ENCODE results near the gene IL16. TPM values are rescaled to one million over a fixed set of nuclear protein-coding genes. Genes with fewer than 3 reads are reported as not detected.

The IL16 gene
- total and polyA plus RNA-seq, 7 experiments from 2014 or later, result 125 to 547 (median 319) TPM

DNA sequence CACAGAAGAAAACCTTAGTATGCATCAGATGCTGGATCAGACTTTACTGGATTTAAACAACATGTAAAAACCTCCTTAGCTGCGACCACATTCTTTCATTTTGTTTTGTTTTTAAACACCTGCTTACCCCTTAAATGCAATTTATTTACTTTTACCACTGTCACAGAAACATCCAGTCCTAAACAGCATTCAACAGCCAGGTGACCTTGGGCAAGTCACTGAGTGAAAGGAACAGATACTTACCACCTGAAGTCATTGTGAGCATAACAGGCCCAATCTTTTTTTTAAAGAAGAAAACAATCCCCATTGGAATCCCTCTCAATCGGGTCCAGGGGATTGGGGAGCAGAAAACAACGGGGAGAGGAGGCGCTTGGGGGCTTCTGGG lies 126.9 kb downstream of the IL16 start:
- H3K4me3 Mint-ChIP-seq, result peak overlapping the region; percentile 90 to 98 (median 94)
- H3K4me1 Mint-ChIP-seq, result peaks cover 31 to 72% (median 66%) of the 10 kb centered on the region in 7 donors
- intact Hi-C loops (cut with micrococcal nuclease), result loop anchor here (5.0 kb wide), 5 partner anchors 46 to 1171 kb away; partner anchors contain the start of genes FAH (in 1 of the 2) and MEX3B (in 1 of the 2)
- no peaks in the 10 kb centered on the region for H3K27me3 ChIP-seq (ENCODE audit: control insufficient read depth in 2 of 2, insufficient read depth in 2 of 2, low read length in 2 of 2)
- ChIA-PET POLR2A (interaction anchor here (0.6 to 16.9 kb wide), 6 partner anchors 10 to 80 kb away, joined by 3 to 480 read pairs (median 8); no protein-coding TSS in a partner anchor), CTCF (interaction anchor here (0.8 to 2.2 kb wide), 4 partner anchors 10 to 60 kb away, joined by 3 to 8 read pairs (median 6); no protein-coding TSS in a partner anchor)
- H3K4me1 ChIP-seq (ENCODE audit: control insufficient read depth in 2 of 2, insufficient read depth in 2 of 2, low read length in 2 of 2), result peaks cover 5 to 20% of the 10 kb centered on the region in 2 donors
- no peak for ATAC-seq
- H3K27ac ChIP-seq (ENCODE audit: low read depth, low read length), result peak overlapping the region; percentile 78
- H3K27ac Mint-ChIP-seq, result peak overlapping the region; percentile 87 to 97 (median 92)
- peak overlapping the region; percentile 86 for H3K4me3 ChIP-seq (ENCODE audit: low read length)
- no peaks in the 10 kb centered on the region for H3K9me3 Mint-ChIP-seq
- peaks cover 0 to 5% (median 3%) of the 10 kb centered on the region in 5 donors for H3K36me3 Mint-ChIP-seq
- no peaks in the 10 kb centered on the region for H3K27me3 Mint-ChIP-seq
- H3K36me3 ChIP-seq (ENCODE audit: control insufficient read depth in 2 of 3, insufficient read depth in 3 of 3, low read length in 3 of 3), result peaks cover 0 to 19% (median 0%) of the 10 kb centered on the region in 3 experiments
- no peaks in the 10 kb centered on the region for H3K9me3 ChIP-seq (ENCODE audit: control insufficient read depth in 2 of 3, low read length in 3 of 3)
- peak in 1 of 9 donors; percentile 19 for DNase-seq

DNA sequence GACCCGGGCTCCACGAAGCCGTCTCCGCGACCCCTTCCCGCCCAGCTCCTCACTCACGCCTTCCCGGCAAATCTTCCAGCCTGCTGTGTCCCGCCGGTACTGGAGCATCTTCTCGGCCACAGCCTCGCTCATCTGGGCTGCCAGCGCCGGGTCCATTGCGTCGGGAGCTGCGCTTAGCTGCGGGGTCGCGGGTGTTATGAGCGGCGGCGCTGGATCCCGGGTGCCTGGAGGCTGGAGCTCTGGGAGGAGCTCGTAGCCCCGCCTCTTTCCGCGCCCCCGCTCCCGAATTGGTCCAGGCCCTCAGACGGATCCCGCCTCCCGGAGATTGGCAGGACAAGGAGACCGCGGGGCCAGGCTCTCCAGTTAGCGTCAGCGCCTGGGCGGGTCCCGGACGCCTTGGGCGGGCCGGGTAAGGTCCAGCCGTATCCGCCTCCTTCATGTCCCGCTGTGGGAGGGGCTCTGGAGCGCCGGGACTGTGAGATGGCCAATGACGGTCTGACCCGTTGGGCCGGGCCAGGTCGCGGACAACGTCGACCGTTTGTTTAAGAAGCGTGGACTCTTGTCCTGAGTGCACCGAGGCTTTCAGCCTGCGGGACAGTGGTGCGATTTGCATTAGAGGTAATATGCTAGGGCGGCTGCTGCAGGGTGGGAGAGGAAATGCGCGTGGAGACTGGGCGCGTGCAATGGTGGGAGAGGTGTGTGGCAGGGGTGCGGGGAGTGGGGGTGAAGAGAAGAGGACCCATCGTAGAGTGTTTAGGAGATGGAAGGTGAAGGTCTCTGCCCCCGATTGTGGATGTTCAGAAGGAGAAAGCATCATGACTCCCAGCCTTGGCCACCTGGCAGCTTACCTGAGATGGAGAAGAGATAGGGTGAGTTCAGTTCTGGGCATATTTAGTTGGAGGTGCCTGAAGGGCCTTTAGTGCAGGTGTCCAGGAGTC lies 127.5 kb downstream of the IL16 start, which contains the start of gene STARD5:
TSS of gene STARD5 (minus strand) at position 198 of the 938 bp plus-strand sequence. CDS start at position 156, 42 bp downstream.
- Mint-ChIP-seq H3K27ac (peak within 1 kb of the TSS; percentile 87 to 97 (median 92)), H3K36me3 (peaks cover 0 to 3% (median 0%) of the 10 kb centered on the region in 5 donors), H3K4me1 (peaks cover 31 to 65% (median 60%) of the 10 kb centered on the region in 7 donors), H3K4me3 (peak within 1 kb of the TSS; percentile 90 to 98 (median 94)), H3K27me3 (no peaks in the 10 kb centered on the region), H3K9me3 (no peaks in the 10 kb centered on the region)
- peaks cover 5 to 20% of the 10 kb centered on the region in 2 donors for H3K4me1 ChIP-seq (ENCODE audit: control insufficient read depth in 2 of 2, insufficient read depth in 2 of 2, low read length in 2 of 2)
- no peaks in the 10 kb centered on the region for H3K9me3 ChIP-seq (ENCODE audit: control insufficient read depth in 2 of 3, low read length in 3 of 3)
- H3K27ac ChIP-seq (ENCODE audit: low read depth, low read length), result peak within 1 kb of the TSS; percentile 78
- POLR2A ChIA-PET, result interaction anchor here (0.6 to 16.9 kb wide), 6 partner anchors 10 to 79 kb away, joined by 3 to 480 read pairs (median 8); no protein-coding TSS in a partner anchor
- peak within 1 kb of the TSS; percentile 86 for H3K4me3 ChIP-seq (ENCODE audit: low read length)
- H3K27me3 ChIP-seq (ENCODE audit: control insufficient read depth in 2 of 2, insufficient read depth in 2 of 2, low read length in 2 of 2), result no peaks in the 10 kb centered on the region
- peaks cover 0 to 12% (median 0%) of the 10 kb centered on the region in 3 experiments for H3K36me3 ChIP-seq (ENCODE audit: control insufficient read depth in 2 of 3, insufficient read depth in 3 of 3, low read length in 3 of 3)
- DNase-seq, result peak; percentile 82 to 97 (median 92)
- ATAC-seq, result peak; percentile 99
- CTCF ChIA-PET, result interaction anchor here (0.8 to 2.2 kb wide), 4 partner anchors 9 to 61 kb away, joined by 3 to 8 read pairs (median 6); no protein-coding TSS in a partner anchor
- intact Hi-C loops (cut with micrococcal nuclease), result loop anchor here (1.0 to 5.0 kb wide), 9 partner anchors 15 to 1172 kb away; partner anchors contain the start of genes FAH (in 1 of the 2) and MEX3B (in 1 of the 2)

DNA sequence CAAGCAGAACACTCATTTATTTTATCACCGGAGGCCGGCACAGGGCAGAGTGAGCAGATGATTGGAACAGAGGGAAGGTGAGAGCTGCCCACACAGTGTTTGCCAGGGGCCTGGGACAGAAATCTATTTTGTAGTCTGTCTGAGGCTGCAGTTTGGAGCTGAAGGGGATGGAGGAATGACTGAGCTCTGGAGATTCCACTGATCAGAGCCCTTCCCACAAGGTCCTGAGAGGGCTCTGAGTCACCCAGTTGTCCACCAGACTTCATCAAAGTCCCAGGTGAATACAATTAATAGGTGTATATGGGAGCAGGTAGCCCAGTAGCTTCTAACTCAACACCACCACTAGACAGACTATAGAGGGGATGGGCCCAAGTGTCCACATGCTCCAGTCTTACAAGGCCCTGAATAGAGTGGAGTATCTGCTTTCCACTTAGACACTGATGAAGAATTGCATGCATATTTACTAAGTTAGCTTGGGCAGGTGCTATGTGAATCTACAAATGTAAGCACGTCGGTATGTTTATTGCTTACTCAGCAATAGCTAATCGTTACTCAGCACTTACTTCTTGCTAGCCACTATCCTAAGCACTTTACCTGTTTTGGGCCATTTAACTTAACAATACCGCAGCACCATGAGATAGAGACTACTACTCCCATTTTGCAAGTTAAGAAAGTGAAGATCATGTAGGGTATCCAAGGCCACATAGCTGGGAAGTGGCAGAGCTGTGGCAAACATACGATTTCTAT lies 130.0 kb downstream of the IL16 start:
- H3K4me3 Mint-ChIP-seq, result peak overlapping the region in 1 of 10 donors; percentile 7
- no peak for ATAC-seq
- H3K36me3 Mint-ChIP-seq, result no peaks in the 10 kb centered on the region
- H3K4me1 Mint-ChIP-seq, result peaks cover 35 to 70% (median 62%) of the 10 kb centered on the region in 7 donors
- Histone ChIP-seq H3K9me3 (ENCODE audit: control insufficient read depth in 2 of 3, low read length in 3 of 3) (no peaks in the 10 kb centered on the region), H3K36me3 (ENCODE audit: control insufficient read depth in 2 of 3, insufficient read depth in 3 of 3, low read length in 3 of 3) (no peaks in the 10 kb centered on the region), H3K4me1 (ENCODE audit: control insufficient read depth in 2 of 2, insufficient read depth in 2 of 2, low read length in 2 of 2) (peaks cover 5 to 26% of the 10 kb centered on the region in 2 donors), H3K27ac (ENCODE audit: low read depth, low read length) (no peak overlapping the region), H3K4me3 (ENCODE audit: low read length) (no peak overlapping the region), H3K27me3 (ENCODE audit: control insufficient read depth in 2 of 2, insufficient read depth in 2 of 2, low read length in 2 of 2) (no peaks in the 10 kb centered on the region)
- intact Hi-C loops (cut with micrococcal nuclease), result no loop called here
- DNase-seq, result no peak
- peak overlapping the region in 4 of 9 donors; percentile 5 to 93 (median 30) for H3K27ac Mint-ChIP-seq
- H3K9me3 Mint-ChIP-seq, result no peaks in the 10 kb centered on the region
- POLR2A ChIA-PET, result interaction anchor here (0.6 to 16.9 kb wide), 6 partner anchors 8 to 932 kb away, joined by 3 to 480 read pairs (median 9); no protein-coding TSS in a partner anchor
- no peaks in the 10 kb centered on the region for H3K27me3 Mint-ChIP-seq
- CTCF ChIA-PET, result interaction anchor here (0.6 to 1.8 kb wide), 7 partner anchors 18 to 61 kb away, joined by 3 to 9 read pairs (median 3); no protein-coding TSS in a partner anchor

DNA sequence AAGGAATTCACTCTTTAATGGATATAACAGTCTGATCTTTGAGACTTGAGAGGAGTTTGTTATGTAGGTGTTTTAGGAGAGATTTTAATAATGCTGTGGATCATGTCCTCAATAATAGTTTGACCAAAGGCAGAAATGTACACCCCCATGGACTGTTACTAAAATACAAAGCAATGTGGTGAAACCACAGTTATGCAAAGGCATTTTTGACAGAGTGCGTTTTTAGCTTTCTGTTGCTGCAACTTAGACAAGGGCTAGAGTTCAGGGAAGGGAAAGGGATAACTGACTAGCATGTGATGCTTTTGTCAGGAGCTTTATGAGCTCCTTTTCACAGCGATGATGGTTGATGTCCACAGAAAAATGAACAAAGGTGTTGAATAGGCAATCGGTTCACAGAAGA lies 130.8 kb downstream of the IL16 start:
- DNase-seq (no peak), ATAC-seq (no peak)
- peak overlapping the region in 6 of 9 donors; percentile 5 to 46 (median 22) for H3K27ac Mint-ChIP-seq
- H3K4me1 ChIP-seq (ENCODE audit: control insufficient read depth in 2 of 2, insufficient read depth in 2 of 2, low read length in 2 of 2), result peaks cover 5 to 23% of the 10 kb centered on the region in 2 donors
- H3K9me3 Mint-ChIP-seq, result no peaks in the 10 kb centered on the region
- POLR2A ChIA-PET, result interaction anchor here (0.6 to 16.9 kb wide), 6 partner anchors 9 to 931 kb away, joined by 3 to 480 read pairs (median 9); no protein-coding TSS in a partner anchor
- H3K27me3 ChIP-seq (ENCODE audit: control insufficient read depth in 2 of 2, insufficient read depth in 2 of 2, low read length in 2 of 2), result no peaks in the 10 kb centered on the region
- CTCF ChIA-PET, result interaction anchor here (0.9 to 1.8 kb wide), 6 partner anchors 19 to 61 kb away, joined by 3 to 9 read pairs (median 3); no protein-coding TSS in a partner anchor
- no peak overlapping the region for H3K27ac ChIP-seq (ENCODE audit: low read depth, low read length)
- no peak overlapping the region for H3K4me3 Mint-ChIP-seq
- no peaks in the 10 kb centered on the region for H3K27me3 Mint-ChIP-seq
- H3K36me3 Mint-ChIP-seq, result no peaks in the 10 kb centered on the region
- no peaks in the 10 kb centered on the region for H3K36me3 ChIP-seq (ENCODE audit: control insufficient read depth in 2 of 3, insufficient read depth in 3 of 3, low read length in 3 of 3)
- intact Hi-C loops (cut with micrococcal nuclease), result no loop called here
- H3K4me1 Mint-ChIP-seq, result peaks cover 28 to 67% (median 59%) of the 10 kb centered on the region in 7 donors
- no peak overlapping the region for H3K4me3 ChIP-seq (ENCODE audit: low read length)
- H3K9me3 ChIP-seq (ENCODE audit: control insufficient read depth in 2 of 3, low read length in 3 of 3), result no peaks in the 10 kb centered on the region

DNA sequence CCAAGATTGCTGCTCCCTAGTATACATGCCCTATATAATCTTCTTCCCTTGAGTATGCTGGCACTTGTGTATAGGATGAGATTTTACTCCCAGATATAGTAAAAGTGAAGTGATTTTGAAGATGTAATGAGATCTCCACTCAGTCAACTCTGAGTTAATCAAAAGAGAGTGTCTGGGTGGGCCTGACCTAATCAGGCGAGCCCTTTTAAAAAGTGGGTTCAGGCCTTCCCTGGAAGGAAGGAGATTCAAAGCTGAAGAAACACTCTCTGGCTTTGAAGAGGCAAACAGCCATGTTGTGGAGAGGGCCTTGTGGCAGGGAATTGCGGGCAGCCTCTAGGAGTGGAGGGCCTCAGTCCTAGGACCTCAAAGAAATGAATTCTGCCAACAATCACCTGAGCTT lies 132.8 kb downstream of the IL16 start:
- H3K27me3 ChIP-seq (ENCODE audit: control insufficient read depth in 2 of 2, insufficient read depth in 2 of 2, low read length in 2 of 2), result no peaks in the 10 kb centered on the region
- ChIA-PET POLR2A (interaction anchor here (0.6 to 16.9 kb wide), 2 partner anchors 29 to 69 kb away, joined by 4 to 480 read pairs; no protein-coding TSS in a partner anchor), CTCF (interaction anchor here (0.8 kb wide), 2 partner anchors 63 to 1351 kb away, joined by 4 read pairs; no protein-coding TSS in a partner anchor)

More for the DNA sequence above, 132.8 kb downstream of the IL16 start:
- peaks cover 5 to 16% of the 10 kb centered on the region in 2 donors for H3K4me1 ChIP-seq (ENCODE audit: control insufficient read depth in 2 of 2, insufficient read depth in 2 of 2, low read length in 2 of 2)
- H3K9me3 Mint-ChIP-seq, result no peaks in the 10 kb centered on the region
- no peak for ATAC-seq
- no peak overlapping the region for H3K4me3 Mint-ChIP-seq
- H3K36me3 ChIP-seq (ENCODE audit: control insufficient read depth in 2 of 3, insufficient read depth in 3 of 3, low read length in 3 of 3), result no peaks in the 10 kb centered on the region
- H3K27ac Mint-ChIP-seq, result peak overlapping the region in 2 of 9 donors; percentile 32 to 42
- H3K9me3 ChIP-seq (ENCODE audit: control insufficient read depth in 2 of 3, low read length in 3 of 3), result no peaks in the 10 kb centered on the region
- no peaks in the 10 kb centered on the region for H3K36me3 Mint-ChIP-seq
- H3K4me3 ChIP-seq (ENCODE audit: low read length), result no peak overlapping the region
- no peak for DNase-seq
- H3K27ac ChIP-seq (ENCODE audit: low read depth, low read length), result no peak overlapping the region
- peaks cover 17 to 60% (median 49%) of the 10 kb centered on the region in 7 donors for H3K4me1 Mint-ChIP-seq
- intact Hi-C loops (cut with micrococcal nuclease), result no loop called here
- H3K27me3 Mint-ChIP-seq, result no peaks in the 10 kb centered on the region
